Measurements from ENCODE around the gene NR0B2.

NR0B2 gene, protein sequence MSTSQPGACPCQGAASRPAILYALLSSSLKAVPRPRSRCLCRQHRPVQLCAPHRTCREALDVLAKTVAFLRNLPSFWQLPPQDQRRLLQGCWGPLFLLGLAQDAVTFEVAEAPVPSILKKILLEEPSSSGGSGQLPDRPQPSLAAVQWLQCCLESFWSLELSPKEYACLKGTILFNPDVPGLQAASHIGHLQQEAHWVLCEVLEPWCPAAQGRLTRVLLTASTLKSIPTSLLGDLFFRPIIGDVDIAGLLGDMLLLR

DNA sequence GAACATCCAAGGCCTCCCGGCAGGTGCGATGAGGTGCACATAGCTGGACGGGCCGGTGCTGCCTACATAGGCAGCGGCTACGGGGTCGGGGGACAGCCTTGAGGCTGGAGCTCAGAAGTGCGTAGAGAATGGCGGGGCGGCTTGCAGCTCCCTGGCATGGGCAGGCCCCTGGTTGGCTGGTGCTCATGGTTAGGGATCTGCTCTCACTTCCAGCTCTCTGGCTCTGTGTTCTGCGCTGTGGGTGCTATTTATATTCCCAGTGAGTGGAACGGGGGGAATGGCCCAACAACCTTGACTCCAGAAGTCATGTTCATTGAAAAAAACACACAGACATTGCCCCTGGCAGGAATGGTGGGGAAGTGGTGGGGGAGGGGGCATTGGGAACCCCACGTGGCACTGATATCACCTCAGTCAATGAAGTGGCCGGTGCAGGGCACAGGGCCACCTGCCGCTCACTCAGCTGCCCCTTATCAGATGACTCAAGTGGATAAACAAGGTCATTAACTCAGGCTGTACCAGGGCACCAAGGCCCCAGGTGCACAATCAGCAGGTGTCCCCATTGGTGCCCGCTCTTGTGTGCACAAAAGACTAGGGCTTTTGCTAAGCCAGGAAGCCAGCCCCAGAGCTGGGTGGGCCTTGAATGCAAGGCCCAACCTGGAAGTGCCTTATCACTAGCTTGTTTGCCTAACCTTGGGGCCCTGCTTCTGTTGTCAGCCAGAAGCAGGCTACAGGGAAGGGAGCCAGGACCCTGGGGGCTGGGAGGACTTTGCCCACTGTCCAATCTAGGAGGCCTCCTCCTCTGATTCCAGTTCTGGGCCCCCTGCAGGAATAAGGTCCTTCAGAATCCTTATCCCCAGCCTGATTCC lies at the start of gene NR0B2:
Gene NR0B2 (minus strand): TSS at position 222 of the 866 bp plus-strand sequence. CDS start 35 bp downstream, at position 187.
- TF ChIP-seq, protein P1, sequence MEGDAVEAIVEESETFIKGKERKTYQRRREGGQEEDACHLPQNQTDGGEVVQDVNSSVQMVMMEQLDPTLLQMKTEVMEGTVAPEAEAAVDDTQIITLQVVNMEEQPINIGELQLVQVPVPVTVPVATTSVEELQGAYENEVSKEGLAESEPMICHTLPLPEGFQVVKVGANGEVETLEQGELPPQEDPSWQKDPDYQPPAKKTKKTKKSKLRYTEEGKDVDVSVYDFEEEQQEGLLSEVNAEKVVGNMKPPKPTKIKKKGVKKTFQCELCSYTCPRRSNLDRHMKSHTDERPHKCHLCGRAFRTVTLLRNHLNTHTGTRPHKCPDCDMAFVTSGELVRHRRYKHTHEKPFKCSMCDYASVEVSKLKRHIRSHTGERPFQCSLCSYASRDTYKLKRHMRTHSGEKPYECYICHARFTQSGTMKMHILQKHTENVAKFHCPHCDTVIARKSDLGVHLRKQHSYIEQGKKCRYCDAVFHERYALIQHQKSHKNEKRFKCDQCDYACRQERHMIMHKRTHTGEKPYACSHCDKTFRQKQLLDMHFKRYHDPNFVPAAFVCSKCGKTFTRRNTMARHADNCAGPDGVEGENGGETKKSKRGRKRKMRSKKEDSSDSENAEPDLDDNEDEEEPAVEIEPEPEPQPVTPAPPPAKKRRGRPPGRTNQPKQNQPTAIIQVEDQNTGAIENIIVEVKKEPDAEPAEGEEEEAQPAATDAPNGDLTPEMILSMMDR (conservative IDR thresholded peaks at IDR 0.05) = no peak
- TF ChIP-seq ZFX (IDR thresholded peaks at IDR 0.05) = no peak
- H3K27ac ChIP-seq = peak within 1 kb of the TSS; percentile 5; the same call in 1 of the 2 replicates

DNA sequence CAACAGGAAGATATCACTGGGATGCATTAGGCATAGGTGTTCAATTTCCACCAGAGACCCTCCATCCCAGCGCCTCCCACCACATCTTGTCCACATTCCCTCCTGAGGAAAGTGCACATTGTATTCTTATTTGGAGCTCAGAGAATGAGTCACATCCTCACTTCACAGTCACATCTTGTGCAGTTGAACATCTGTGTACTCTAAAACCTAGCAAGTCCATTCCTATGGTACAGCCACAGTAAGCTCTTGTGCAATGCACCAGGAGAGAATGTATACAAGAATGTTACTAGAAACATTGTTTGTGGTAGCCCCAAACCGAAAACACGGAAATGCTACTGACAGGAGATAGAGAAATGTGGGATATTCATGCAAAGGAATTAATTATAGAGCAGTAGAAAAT lies 48.1 kb upstream of the NR0B2 start:
- no peak overlapping the region for H3K27ac ChIP-seq
- TF ChIP-seq, protein P1 (conservative IDR thresholded peaks at IDR 0.05) = no peak
- TF ChIP-seq ZFX (IDR thresholded peaks at IDR 0.05) = no peak

DNA sequence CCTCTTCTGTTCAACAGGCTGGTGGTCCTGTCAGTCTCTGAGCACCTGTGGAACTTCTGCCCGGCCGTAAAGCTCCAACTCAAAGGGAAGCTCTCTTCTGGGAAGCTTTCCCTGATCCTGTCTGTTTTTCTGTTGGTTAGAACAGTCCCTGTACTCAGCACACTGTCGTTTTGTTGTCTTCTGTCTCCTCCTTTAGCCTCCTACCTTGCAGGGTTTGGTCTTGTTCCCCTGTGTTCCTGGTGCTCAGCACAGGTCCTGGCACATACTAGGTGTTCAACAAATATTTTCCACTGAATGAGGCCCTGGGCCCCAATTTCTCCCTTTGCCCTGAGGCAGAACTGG lies 46.8 kb upstream of the NR0B2 start:
- TF ChIP-seq, protein P1 (conservative IDR thresholded peaks at IDR 0.05) = no peak; the same call in 1 of the 2 replicates
- no peak for TF ChIP-seq ZFX (IDR thresholded peaks at IDR 0.05)
- H3K27ac ChIP-seq = peak overlapping the region; percentile 96

DNA sequence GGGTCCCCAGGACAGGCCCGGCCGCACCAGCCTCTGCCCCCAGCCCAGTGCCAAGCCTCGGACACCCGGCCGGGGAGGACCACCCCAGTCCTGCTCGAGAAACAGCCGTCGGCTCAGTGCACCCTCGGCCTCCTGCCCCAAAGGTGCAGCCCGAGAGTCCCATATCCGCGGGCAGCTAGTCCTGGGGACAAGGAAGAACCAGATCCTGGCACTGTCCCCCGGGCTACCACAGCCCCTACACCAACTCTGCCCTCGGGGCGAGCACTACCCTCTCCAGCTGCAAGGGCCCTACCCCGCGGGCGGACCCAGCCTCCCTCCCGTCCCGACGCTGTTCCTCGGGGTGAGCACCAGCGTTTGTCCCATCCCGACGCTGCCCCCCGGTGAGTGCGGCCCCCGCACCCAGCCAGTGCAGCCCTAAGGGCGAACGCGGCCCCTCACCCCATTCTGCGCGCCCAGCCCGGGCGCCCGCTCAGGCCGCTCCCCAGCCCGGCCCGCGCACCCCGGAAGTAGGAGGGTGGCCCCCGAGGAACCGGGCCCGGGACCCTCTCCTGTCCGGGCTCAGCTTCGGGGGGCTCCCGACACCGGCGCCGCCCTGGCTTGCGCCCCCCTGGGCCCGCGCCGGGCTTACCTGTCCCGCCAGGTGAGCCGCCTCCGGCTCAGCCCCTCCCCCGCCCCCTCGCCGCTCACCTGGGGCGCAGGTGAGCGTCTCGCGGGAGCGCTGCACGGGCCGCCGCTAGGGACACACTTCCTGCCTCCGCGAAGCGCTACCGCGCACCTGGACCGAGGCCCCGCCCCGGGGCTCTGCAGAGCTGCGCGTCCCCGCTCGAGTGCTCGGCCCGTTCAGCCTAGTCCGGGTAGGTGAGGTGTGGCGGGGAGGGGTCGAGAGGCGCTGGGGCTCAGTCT lies 46.2 kb upstream of the NR0B2 start, which contains the start of gene KDF1:
Gene KDF1 (minus strand): TSS at position 747 of the 903 bp plus-strand sequence. CDS start 8,088 bp downstream, outside the sequence.
- H3K27ac ChIP-seq = peak within 1 kb of the TSS; percentile 96
- peak; percentile 92 for TF ChIP-seq ZFX (IDR thresholded peaks at IDR 0.05)
- TF ChIP-seq, protein P1 (conservative IDR thresholded peaks at IDR 0.05) = no peak; the same call in 1 of the 2 replicates

DNA sequence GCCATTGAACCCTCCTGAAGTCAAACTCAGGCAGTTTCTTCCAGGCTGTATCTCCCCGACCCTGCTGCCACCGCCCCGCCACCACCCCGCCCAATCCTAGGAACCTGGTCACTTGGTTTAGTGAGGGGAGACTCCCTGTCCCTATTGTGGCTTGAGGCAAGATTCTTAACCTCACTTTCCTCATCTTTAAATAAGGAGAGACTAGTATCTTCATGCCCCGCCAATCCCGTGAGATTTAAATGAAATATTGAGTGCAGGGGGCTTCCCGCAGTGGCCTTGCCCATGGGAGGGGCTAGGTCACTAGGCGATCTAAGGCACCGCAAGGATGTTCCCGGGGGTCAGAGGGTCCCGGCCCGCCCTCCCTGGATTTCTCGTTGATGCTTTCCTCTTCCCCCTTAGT lies 45.5 kb upstream of the NR0B2 start:
- H3K27ac ChIP-seq = peak overlapping the region; percentile 96
- TF ChIP-seq, protein P1 (conservative IDR thresholded peaks at IDR 0.05) = no peak
- no peak for TF ChIP-seq ZFX (IDR thresholded peaks at IDR 0.05)

DNA sequence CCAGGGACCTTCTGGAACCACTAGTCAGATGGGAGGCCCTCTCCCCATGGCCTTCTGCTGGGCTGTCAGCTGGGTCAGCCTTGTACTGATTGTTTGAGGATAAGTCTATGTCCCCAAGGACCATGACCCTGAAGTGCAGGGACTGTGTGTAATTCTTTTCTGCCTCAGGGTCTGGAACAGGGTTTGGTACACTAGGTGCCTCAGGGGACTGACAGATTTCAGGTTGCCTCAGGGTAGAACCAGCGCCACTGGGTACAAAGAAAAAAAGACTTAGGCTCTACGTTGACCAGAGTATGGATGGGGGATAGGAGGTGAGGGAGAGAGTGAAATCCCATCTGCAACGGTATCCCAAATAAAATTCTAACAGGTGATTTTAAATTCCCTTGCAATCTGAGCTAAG lies 43.5 kb upstream of the NR0B2 start:
- no peak overlapping the region for H3K27ac ChIP-seq
- TF ChIP-seq ZFX (IDR thresholded peaks at IDR 0.05) = no peak
- TF ChIP-seq, protein P1 (conservative IDR thresholded peaks at IDR 0.05) = no peak
